Measurements from ENCODE around the gene ZNF358. TPM values are rescaled to one million over a fixed set of nuclear protein-coding genes. Genes with fewer than 3 reads are reported as not detected.

Gene ZNF358
- total and polyA plus RNA-seq, 2 of the 13 experiments (the other 11 are each of a cell fraction or from before 2014, with no cell fraction given), result 9.1 to 37.0 TPM

- no TSS peak for BruUV-seq (replicated peaks)
- Histone ChIP-seq H3K4me2 (ENCODE audit: low read depth, low read length) (no peak overlapping the region), H3K79me2 (ENCODE audit: insufficient read depth, low read length) (no peaks in the 10 kb centered on the region), H3K4me3 (replicated peaks in 1 of 3; ENCODE audit: insufficient read depth in 1 of 3, low read depth in 2 of 3, low read length in 3 of 3) (no peak overlapping the region), H3K9ac (ENCODE audit: insufficient read depth, low read depth, low read length) (no peak overlapping the region), H3K27me3 (ENCODE audit: control insufficient read depth in 1 of 2, insufficient read depth in 2 of 2, low read length in 2 of 2) (no peaks in the 10 kb centered on the region; a peak in 1 of 5 replicates), H3K36me3 (replicated peaks in 1 of 2; ENCODE audit: control insufficient read depth in 1 of 2, insufficient read depth in 2 of 2, low read length in 2 of 2) (peaks cover 3 to 4% of the 10 kb centered on the region in 2 experiments; a peak in 3 of 5 replicates), H3K9me3 (ENCODE audit: low read length) (no peaks in the 10 kb centered on the region), H4K20me1 (ENCODE audit: insufficient read depth, low read length) (no peaks in the 10 kb centered on the region), H3K4me1 (ENCODE audit: insufficient read depth, low read length) (no peaks in the 10 kb centered on the region), H2AFZ (ENCODE audit: low read length) (no peak overlapping the region), H3K27ac (ENCODE audit: extremely low read length, insufficient read depth, low read length) (no peak overlapping the region)
- intact Hi-C loops (cut with micrococcal nuclease; ENCODE audit: unreplicated experiment), result no loop called here
- FAIRE-seq (no peak), DNase-seq (ENCODE audit: low spot score) (no peak), ATAC-seq (no peak)
- ChIA-PET CTCF (ENCODE audit: low intra/inter-chr PET ratio, low total read pairs) (no interaction called here), POLR2A (no interaction called here)
- in situ Hi-C loops (cut with HindIII; ENCODE audit: extremely low pct_ligation_motif_present, low pct_unique_long_range_greater_than_20kb), result no loop called here
- 96% methylated on average over 22 of the region's 31 CpGs for WGBS (ENCODE audit: low lambda C conversion rate)
- TF ChIP-seq ZGPAT (CRISPR knock-in tag; IDR thresholded peaks at IDR 0.05) (no peak), REL (CRISPR knock-in tag; conservative IDR thresholded peaks at IDR 0.05) (no peak), FOSL1 (CRISPR knock-in tag; IDR thresholded peaks at IDR 0.05; ENCODE audit: borderline replicate concordance) (no peak), ZNF790 (CRISPR knock-in tag; IDR thresholded peaks at IDR 0.05; ENCODE audit: borderline replicate concordance) (no peak), ZNF101 (CRISPR knock-in tag; IDR thresholded peaks at IDR 0.05; ENCODE audit: borderline replicate concordance, low read depth) (no peak), CC2D1A (CRISPR knock-in tag; IDR thresholded peaks at IDR 0.05) (no peak), ZNF329 (CRISPR knock-in tag; IDR thresholded peaks at IDR 0.05; ENCODE audit: low read depth) (no peak), SMAD9 (CRISPR knock-in tag; IDR thresholded peaks at IDR 0.05) (no peak)
These were observed 45.2 kb upstream of the ZNF358 start for GRCh38 chr19:7470540-7471305.

Data from HepG2 (cell line).